ENCODE measurements around the gene ANKRD40CL. TPM values are rescaled to one million over a fixed set of nuclear protein-coding genes. Genes with fewer than 3 reads are reported as not detected.

Gene ANKRD40CL
- polyA plus RNA-seq, 1 of the 3 experiments (the other 2 are of a cell fraction) = not detected

- H4K20me1 ChIP-seq (ENCODE audit: insufficient read depth) = no peaks in the 10 kb centered on the region
- H3K9me3 ChIP-seq = no peaks in the 10 kb centered on the region
- no peaks in the 10 kb centered on the region for H3K27me3 ChIP-seq (ENCODE audit: insufficient read depth)
- H3K79me2 ChIP-seq (ENCODE audit: insufficient read depth) = no peaks in the 10 kb centered on the region
- no peak overlapping the region for H3K27ac ChIP-seq (ENCODE audit: low read depth in 2 of 2, low read length in 1 of 2)
- DNase-seq = no peak
- POLR2A ChIA-PET = no interaction called here
- no peaks in the 10 kb centered on the region for H3K36me3 ChIP-seq (replicated peaks in 1 of 2; ENCODE audit: control insufficient read depth in 1 of 2, insufficient read depth in 2 of 2, low read length in 1 of 2)
- peaks cover 0 to 24% of the 10 kb centered on the region in 2 experiments; a peak in 2 of 4 replicates for H3K4me1 ChIP-seq (ENCODE audit: control insufficient read depth in 1 of 2, insufficient read depth in 2 of 2, low read depth in 1 of 2, low read length in 1 of 2)
- H3K9ac ChIP-seq = no peak overlapping the region
- CTCF ChIA-PET = interaction anchor here (0.7 to 8.7 kb wide), 8 partner anchors 11 to 190 kb away, joined by 3 to 95 read pairs (median 4); no protein-coding TSS in a partner anchor
- H3K4me3 ChIP-seq (ENCODE audit: low read depth in 2 of 2, low read length in 1 of 2) = no peak overlapping the region
- H2AFZ ChIP-seq (ENCODE audit: low read depth) = no peak overlapping the region
- no peak overlapping the region for H3K4me2 ChIP-seq
- TF ChIP-seq REST (IDR thresholded peaks at IDR 0.05; ENCODE audit: low read depth, low read length) (no peak), MAX (IDR thresholded peaks at IDR 0.05; ENCODE audit: low read depth) (no peak), MEF2A (IDR thresholded peaks at IDR 0.05; ENCODE audit: borderline replicate concordance, low read depth) (no peak), CHD2 (IDR thresholded peaks at IDR 0.05; ENCODE audit: low read length, partially characterized antibody) (no peak), FOXJ3 (CRISPR knock-in tag; IDR thresholded peaks at IDR 0.05) (no peak), IRF3 (IDR thresholded peaks at IDR 0.05; ENCODE audit: low read depth, low read length) (no peak), SMC3 (IDR thresholded peaks at IDR 0.05; ENCODE audit: low read depth, low read length) (no peak), CTCF (IDR thresholded peaks at IDR 0.05) (no peak), FOSL2 (IDR thresholded peaks at IDR 0.05; ENCODE audit: borderline replicate concordance, low read depth) (no peak), USF2 (IDR thresholded peaks at IDR 0.05; ENCODE audit: borderline replicate concordance, low read depth, low read length) (no peak), TAF1 (IDR thresholded peaks at IDR 0.05; ENCODE audit: borderline replicate concordance, low read depth, low read length) (no peak), GABPA (IDR thresholded peaks at IDR 0.05; ENCODE audit: low read depth) (no peak), TCF12 (IDR thresholded peaks at IDR 0.05) (no peak), EZH2phosphoT487 (IDR thresholded peaks at IDR 0.05; ENCODE audit: borderline replicate concordance, low read depth) (no peak)
- 72% methylated on average over 7 of the region's 7 CpGs for WGBS (ENCODE audit: low lambda C conversion rate)
- no peaks in the 10 kb centered on the region for H3F3A ChIP-seq (replicated peaks; ENCODE audit: insufficient read depth)
- no peaks in the 10 kb centered on the region for H3K9me2 ChIP-seq
Observed at GRCh38 chr17:50767030-50767429, 288 bp downstream of the ANKRD40CL start.
